Measurements from ENCODE around the gene MXRA7.

DNA sequence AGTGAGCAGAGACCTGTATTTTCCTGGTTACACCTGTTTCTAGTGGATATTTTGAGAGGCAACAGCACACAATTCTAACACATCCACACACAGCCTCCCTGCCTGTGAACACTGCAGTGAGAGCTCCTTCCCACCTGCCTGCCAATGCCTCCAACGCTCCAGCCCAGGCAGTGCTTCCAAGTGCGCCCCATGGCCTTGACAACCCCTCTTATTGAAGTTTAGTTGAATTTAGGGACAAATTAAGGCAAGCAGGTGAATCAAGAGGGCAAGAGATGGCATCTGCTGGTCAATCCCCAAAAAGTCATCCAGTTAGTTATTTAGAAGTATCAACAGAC lies 4.7 kb upstream of the MXRA7 start:
- TF ChIP-seq, protein P1, sequence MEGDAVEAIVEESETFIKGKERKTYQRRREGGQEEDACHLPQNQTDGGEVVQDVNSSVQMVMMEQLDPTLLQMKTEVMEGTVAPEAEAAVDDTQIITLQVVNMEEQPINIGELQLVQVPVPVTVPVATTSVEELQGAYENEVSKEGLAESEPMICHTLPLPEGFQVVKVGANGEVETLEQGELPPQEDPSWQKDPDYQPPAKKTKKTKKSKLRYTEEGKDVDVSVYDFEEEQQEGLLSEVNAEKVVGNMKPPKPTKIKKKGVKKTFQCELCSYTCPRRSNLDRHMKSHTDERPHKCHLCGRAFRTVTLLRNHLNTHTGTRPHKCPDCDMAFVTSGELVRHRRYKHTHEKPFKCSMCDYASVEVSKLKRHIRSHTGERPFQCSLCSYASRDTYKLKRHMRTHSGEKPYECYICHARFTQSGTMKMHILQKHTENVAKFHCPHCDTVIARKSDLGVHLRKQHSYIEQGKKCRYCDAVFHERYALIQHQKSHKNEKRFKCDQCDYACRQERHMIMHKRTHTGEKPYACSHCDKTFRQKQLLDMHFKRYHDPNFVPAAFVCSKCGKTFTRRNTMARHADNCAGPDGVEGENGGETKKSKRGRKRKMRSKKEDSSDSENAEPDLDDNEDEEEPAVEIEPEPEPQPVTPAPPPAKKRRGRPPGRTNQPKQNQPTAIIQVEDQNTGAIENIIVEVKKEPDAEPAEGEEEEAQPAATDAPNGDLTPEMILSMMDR (tag by site-specific recombination; IDR thresholded peaks at IDR 0.05) = no peak
- TF ChIP-seq ZNF555 (tag by site-specific recombination; conservative IDR thresholded peaks at IDR 0.05) = no peak
- TF ChIP-seq ZNF274 (IDR thresholded peaks at IDR 0.05; ENCODE audit: low read length) = no peak
- no peak for TF ChIP-seq ZNF274 (tag by site-specific recombination; IDR thresholded peaks at IDR 0.05; ENCODE audit: borderline replicate concordance)
- no peak for TF ChIP-seq SALL2 (tag by site-specific recombination; IDR thresholded peaks at IDR 0.05; ENCODE audit: borderline replicate concordance)
- TF ChIP-seq PRDM2 (tag by site-specific recombination; IDR thresholded peaks at IDR 0.05; ENCODE audit: borderline replicate concordance) = no peak
- no peak for TF ChIP-seq ATF2 (tag by site-specific recombination; IDR thresholded peaks at IDR 0.05; ENCODE audit: low read depth)
- TF ChIP-seq ZBTB7A (tag by site-specific recombination; IDR thresholded peaks at IDR 0.05; ENCODE audit: low read depth) = no peak

Data from HEK293 (cell line).